Stomach (tissue), 4 donors: Measurements from ENCODE around the gene SLC27A6.

Experiments used
- POLR2A ChIP-seq, 4 donors: fragments of 450-650 bp; IDR thresholded peaks; one replicate each; pipeline ENCODE4 v1.6.1; 2016; ENCODE audit warnings: antibody characterized with exemption in 4 of 4, control low read depth in 2 of 4, mild to moderate bottlenecking in 1 of 4, moderate library complexity in 1 of 4
- TF ChIP-seq, protein P1 (sequence below), 7 experiments: fragments of 450-650 bp in 4 of 7; fragments of 200-600 bp in 3 of 7; sonication (generic) in 3 of 7; IDR thresholded peaks; one replicate each; pipeline ENCODE4 v1.5.1; 2016 to 2019; ENCODE audit warnings: antibody characterized with exemption in 7 of 7, control low read depth in 2 of 7, mild to moderate bottlenecking in 1 of 7

DNA sequence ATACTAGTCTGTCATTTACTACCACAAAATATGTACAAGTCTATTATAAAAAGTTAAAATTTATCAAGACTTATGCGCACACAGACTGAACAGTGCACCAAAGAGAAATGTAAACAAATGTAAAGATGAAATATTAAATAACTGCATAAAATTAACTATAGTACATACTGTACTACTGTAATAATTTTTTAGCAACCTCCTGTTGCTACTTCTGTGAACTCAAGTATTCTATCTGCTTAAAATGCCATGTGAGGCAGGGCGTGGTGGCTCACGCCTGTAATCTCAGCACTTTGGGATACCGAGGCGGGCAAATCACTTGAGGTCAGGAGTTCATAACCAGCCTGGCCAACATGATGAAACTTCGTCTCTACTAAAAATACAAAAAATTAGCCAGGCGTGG lies 115.5 kb downstream of the SLC27A6 start:
- TF ChIP-seq, protein P1, sequence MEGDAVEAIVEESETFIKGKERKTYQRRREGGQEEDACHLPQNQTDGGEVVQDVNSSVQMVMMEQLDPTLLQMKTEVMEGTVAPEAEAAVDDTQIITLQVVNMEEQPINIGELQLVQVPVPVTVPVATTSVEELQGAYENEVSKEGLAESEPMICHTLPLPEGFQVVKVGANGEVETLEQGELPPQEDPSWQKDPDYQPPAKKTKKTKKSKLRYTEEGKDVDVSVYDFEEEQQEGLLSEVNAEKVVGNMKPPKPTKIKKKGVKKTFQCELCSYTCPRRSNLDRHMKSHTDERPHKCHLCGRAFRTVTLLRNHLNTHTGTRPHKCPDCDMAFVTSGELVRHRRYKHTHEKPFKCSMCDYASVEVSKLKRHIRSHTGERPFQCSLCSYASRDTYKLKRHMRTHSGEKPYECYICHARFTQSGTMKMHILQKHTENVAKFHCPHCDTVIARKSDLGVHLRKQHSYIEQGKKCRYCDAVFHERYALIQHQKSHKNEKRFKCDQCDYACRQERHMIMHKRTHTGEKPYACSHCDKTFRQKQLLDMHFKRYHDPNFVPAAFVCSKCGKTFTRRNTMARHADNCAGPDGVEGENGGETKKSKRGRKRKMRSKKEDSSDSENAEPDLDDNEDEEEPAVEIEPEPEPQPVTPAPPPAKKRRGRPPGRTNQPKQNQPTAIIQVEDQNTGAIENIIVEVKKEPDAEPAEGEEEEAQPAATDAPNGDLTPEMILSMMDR (IDR thresholded peaks at IDR 0.05): no peak
- no peak for TF ChIP-seq POLR2A (IDR thresholded peaks at IDR 0.05)
